ENCODE data around the gene NCCRP1. TPM values are rescaled to one million over a fixed set of nuclear protein-coding genes. Genes with fewer than 3 reads are reported as not detected.

Gene NCCRP1
- total RNA-seq, 2 donors from 2014 or later = not detected

- Mint-ChIP-seq H3K27me3 (no peaks in the 10 kb centered on the region), H3K36me3 (ENCODE audit: low read depth) (peaks cover 4% of the 10 kb centered on the region), H3K27ac (no peak overlapping the region), H3K4me3 (no peak overlapping the region), H3K4me1 (peaks cover 3% of the 10 kb centered on the region)
- H3K9me3 ChIP-seq (ENCODE audit: control insufficient read depth, low read length, poor library complexity, severe bottlenecking) = no peaks in the 10 kb centered on the region
- DNase-seq = no peak
- ATAC-seq = no peak
Observed at GRCh38 chr19:39177736-39178135, 19.0 kb upstream of the NCCRP1 start.

- Mint-ChIP-seq H3K4me1 (peaks cover 3% of the 10 kb centered on the region), H3K27ac (no peak overlapping the region), H3K4me3 (no peak overlapping the region), H3K27me3 (no peaks in the 10 kb centered on the region), H3K36me3 (ENCODE audit: low read depth) (peaks cover 2% of the 10 kb centered on the region)
- no peak for ATAC-seq
- no peak for DNase-seq
- H3K9me3 ChIP-seq (ENCODE audit: control insufficient read depth, low read length, poor library complexity, severe bottlenecking) = no peaks in the 10 kb centered on the region
Observed at GRCh38 chr19:39178296-39179006, 18.3 kb upstream of the NCCRP1 start.

- DNase-seq (no peak), ATAC-seq (no peak)
- no peaks in the 10 kb centered on the region for H3K9me3 ChIP-seq (ENCODE audit: control insufficient read depth, low read length, poor library complexity, severe bottlenecking)
- Mint-ChIP-seq H3K27ac (no peak overlapping the region), H3K36me3 (ENCODE audit: low read depth) (no peaks in the 10 kb centered on the region), H3K4me3 (no peak overlapping the region), H3K4me1 (peaks cover 2% of the 10 kb centered on the region), H3K27me3 (no peaks in the 10 kb centered on the region)
Observed at GRCh38 chr19:39179754-39180153, 17.0 kb upstream of the NCCRP1 start.

GRCh38 chr19:39180749-39181148 lies 16.0 kb upstream of the NCCRP1 start:
- DNase-seq (no peak), ATAC-seq (no peak)
- H3K27ac Mint-ChIP-seq = no peak overlapping the region
- no peaks in the 10 kb centered on the region for H3K27me3 Mint-ChIP-seq
- H3K4me3 Mint-ChIP-seq = no peak overlapping the region
- no peaks in the 10 kb centered on the region for H3K9me3 ChIP-seq (ENCODE audit: control insufficient read depth, low read length, poor library complexity, severe bottlenecking)
- peaks cover 2% of the 10 kb centered on the region for H3K4me1 Mint-ChIP-seq
- H3K36me3 Mint-ChIP-seq (ENCODE audit: low read depth) = no peaks in the 10 kb centered on the region

GRCh38 chr19:39181500-39182173 lies 15.1 kb upstream of the NCCRP1 start:
- H3K4me1 Mint-ChIP-seq = peaks cover 2% of the 10 kb centered on the region
- no peaks in the 10 kb centered on the region for H3K9me3 ChIP-seq (ENCODE audit: control insufficient read depth, low read length, poor library complexity, severe bottlenecking)
- ATAC-seq (no peak), DNase-seq (no peak)
- H3K27me3 Mint-ChIP-seq = no peaks in the 10 kb centered on the region
- H3K4me3 Mint-ChIP-seq = no peak overlapping the region
- no peaks in the 10 kb centered on the region for H3K36me3 Mint-ChIP-seq (ENCODE audit: low read depth)
- peak overlapping the region; percentile 60 for H3K27ac Mint-ChIP-seq

GRCh38 chr19:39182174-39182505 lies 14.6 kb upstream of the NCCRP1 start:
- Mint-ChIP-seq H3K4me3 (no peak overlapping the region), H3K27ac (peak overlapping the region; percentile 60), H3K4me1 (peaks cover 3% of the 10 kb centered on the region), H3K27me3 (peaks cover 3% of the 10 kb centered on the region), H3K36me3 (ENCODE audit: low read depth) (no peaks in the 10 kb centered on the region)
- no peaks in the 10 kb centered on the region for H3K9me3 ChIP-seq (ENCODE audit: control insufficient read depth, low read length, poor library complexity, severe bottlenecking)
- DNase-seq = no peak
- no peak for ATAC-seq

- Mint-ChIP-seq H3K27me3 (peaks cover 9% of the 10 kb centered on the region), H3K36me3 (ENCODE audit: low read depth) (no peaks in the 10 kb centered on the region), H3K4me1 (peaks cover 5% of the 10 kb centered on the region), H3K4me3 (no peak overlapping the region), H3K27ac (no peak overlapping the region)
- ATAC-seq (no peak), DNase-seq (no peak)
- no peaks in the 10 kb centered on the region for H3K9me3 ChIP-seq (ENCODE audit: control insufficient read depth, low read length, poor library complexity, severe bottlenecking)
Observed at GRCh38 chr19:39183104-39183503, 13.7 kb upstream of the NCCRP1 start.

GRCh38 chr19:39186391-39186790 lies 10.4 kb upstream of the NCCRP1 start:
- Mint-ChIP-seq H3K27ac (no peak overlapping the region), H3K4me1 (peaks cover 7% of the 10 kb centered on the region), H3K36me3 (ENCODE audit: low read depth) (no peaks in the 10 kb centered on the region), H3K4me3 (no peak overlapping the region), H3K27me3 (peaks cover 27% of the 10 kb centered on the region)
- no peaks in the 10 kb centered on the region for H3K9me3 ChIP-seq (ENCODE audit: control insufficient read depth, low read length, poor library complexity, severe bottlenecking)
- DNase-seq (no peak), ATAC-seq (no peak)

- DNase-seq (no peak), ATAC-seq (no peak)
- no peaks in the 10 kb centered on the region for H3K9me3 ChIP-seq (ENCODE audit: control insufficient read depth, low read length, poor library complexity, severe bottlenecking)
- Mint-ChIP-seq H3K4me3 (no peak overlapping the region), H3K4me1 (peaks cover 5% of the 10 kb centered on the region), H3K36me3 (ENCODE audit: low read depth) (no peaks in the 10 kb centered on the region), H3K27me3 (peaks cover 32% of the 10 kb centered on the region), H3K27ac (no peak overlapping the region)
Observed at GRCh38 chr19:39187552-39187943, 9.2 kb upstream of the NCCRP1 start.

- Mint-ChIP-seq H3K4me3 (no peak overlapping the region), H3K27me3 (peaks cover 39% of the 10 kb centered on the region), H3K27ac (no peak overlapping the region), H3K36me3 (ENCODE audit: low read depth) (no peaks in the 10 kb centered on the region), H3K4me1 (peaks cover 5% of the 10 kb centered on the region)
- DNase-seq (no peak), ATAC-seq (no peak)
- H3K9me3 ChIP-seq (ENCODE audit: control insufficient read depth, low read length, poor library complexity, severe bottlenecking) = no peaks in the 10 kb centered on the region
Observed at GRCh38 chr19:39188960-39189359, 7.8 kb upstream of the NCCRP1 start.

- Mint-ChIP-seq H3K36me3 (ENCODE audit: low read depth) (no peaks in the 10 kb centered on the region), H3K4me3 (no peak overlapping the region), H3K4me1 (peaks cover 14% of the 10 kb centered on the region), H3K27ac (no peak overlapping the region), H3K27me3 (peaks cover 51% of the 10 kb centered on the region)
- DNase-seq (no peak), ATAC-seq (no peak)
- H3K9me3 ChIP-seq (ENCODE audit: control insufficient read depth, low read length, poor library complexity, severe bottlenecking) = no peaks in the 10 kb centered on the region
Observed at GRCh38 chr19:39190768-39191167, 6.0 kb upstream of the NCCRP1 start.

- ATAC-seq = no peak
- H3K27ac Mint-ChIP-seq = no peak overlapping the region
- peaks cover 25% of the 10 kb centered on the region for H3K4me1 Mint-ChIP-seq
- H3K4me3 Mint-ChIP-seq = no peak overlapping the region
- peaks cover 4% of the 10 kb centered on the region for H3K36me3 Mint-ChIP-seq (ENCODE audit: low read depth)
- H3K9me3 ChIP-seq (ENCODE audit: control insufficient read depth, low read length, poor library complexity, severe bottlenecking) = no peaks in the 10 kb centered on the region
- peaks cover 58% of the 10 kb centered on the region for H3K27me3 Mint-ChIP-seq
- no peak for DNase-seq
Observed at GRCh38 chr19:39192846-39193245, 3.9 kb upstream of the NCCRP1 start.

- H3K36me3 Mint-ChIP-seq (ENCODE audit: low read depth) = peaks cover 4% of the 10 kb centered on the region
Observed at GRCh38 chr19:39193803-39194202, 3.0 kb upstream of the NCCRP1 start.

More at GRCh38 chr19:39193803-39194202, 3.0 kb upstream of the NCCRP1 start:
- no peak for ATAC-seq
- no peak for DNase-seq
- no peak overlapping the region for H3K27ac Mint-ChIP-seq
- no peaks in the 10 kb centered on the region for H3K9me3 ChIP-seq (ENCODE audit: control insufficient read depth, low read length, poor library complexity, severe bottlenecking)
- no peak overlapping the region for H3K4me3 Mint-ChIP-seq
- H3K4me1 Mint-ChIP-seq = peaks cover 25% of the 10 kb centered on the region
- peaks cover 61% of the 10 kb centered on the region for H3K27me3 Mint-ChIP-seq
